GM23338 (cell line): Measurements from ENCODE around the gene SLC5A12. TPM values are rescaled to one million over a fixed set of nuclear protein-coding genes. Genes with fewer than 3 reads are reported as not detected.

Experiments
- ATAC-seq: fragments of 200-7000 bp; cut with Tn5 transposase; 3 replicates; pipeline ENCODE4 v1.9.1; 2020
- DNase-seq: peaks from one replicate; pipeline ENCODE4 v3.0.0-alpha.2; 2015; ENCODE audit warnings: low spot score
- H2AFZ ChIP-seq: fragments of 200-600 bp; sonication (generic); 2 replicates; pipeline ENCODE4 v1.8.0; 2016; ENCODE audit warnings: antibody characterized with exemption, mild to moderate bottlenecking, moderate library complexity
- H3F3A ChIP-seq: fragments of 200-600 bp; sonication (generic); replicated peaks from 2 replicates; pipeline ENCODE4 v1.8.0; 2017; ENCODE audit warnings: antibody characterized with exemption, mixed run types, low read depth
- H3K27ac ChIP-seq: fragments of 200-600 bp; sonication (generic); 2 replicates; pipeline ENCODE4 v1.6.1; 2016; ENCODE audit warnings: low read depth
- H3K27me3 ChIP-seq: fragments of 200-600 bp; sonication (generic); 2 replicates; pipeline ENCODE4 v1.8.0; 2016; ENCODE audit warnings: mild to moderate bottlenecking, mixed run types, moderate library complexity; ENCODE audit not compliant: insufficient read depth
- H3K36me3 ChIP-seq: fragments of 200-600 bp; sonication (generic); 2 replicates; pipeline ENCODE4 v1.8.0; 2016; ENCODE audit warnings: mild to moderate bottlenecking; ENCODE audit not compliant: insufficient read depth
- H3K4me1 ChIP-seq: fragments of 200-600 bp; sonication (generic); 2 replicates; pipeline ENCODE4 v1.8.0; 2016; ENCODE audit warnings: mild to moderate bottlenecking, moderate library complexity; ENCODE audit not compliant: insufficient read depth
- H3K4me2 ChIP-seq: fragments of 200-600 bp; sonication (generic); 2 replicates; pipeline ENCODE4 v1.7.1; 2017; ENCODE audit warnings: mixed run types
- H3K4me3 ChIP-seq: fragments of 200-600 bp; sonication (generic); 2 replicates; pipeline ENCODE4 v1.6.1; 2016; ENCODE audit warnings: mixed run types
- H3K79me2 ChIP-seq: fragments of 200-600 bp; sonication (generic); replicated peaks from 2 replicates; pipeline ENCODE4 v1.8.0; 2017; ENCODE audit warnings: mild to moderate bottlenecking; ENCODE audit not compliant: insufficient read depth
- H3K9me2 ChIP-seq: fragments of 200-600 bp; sonication (generic); 2 replicates; pipeline ENCODE4 v1.8.0; 2017; ENCODE audit not compliant: insufficient read depth
- H4K20me1 ChIP-seq: fragments of 200-600 bp; sonication (generic); replicated peaks from 2 replicates; pipeline ENCODE4 v1.8.0; 2017; ENCODE audit warnings: mild to moderate bottlenecking; ENCODE audit not compliant: insufficient read depth
- H3K27ac Mint-ChIP-seq: 2 replicates; pipeline ENCODE4 v1.8.0; 2020; ENCODE audit warnings: inconsistent platforms, mild to moderate bottlenecking, moderate library complexity, mixed read lengths
- H3K27me3 Mint-ChIP-seq: 3 replicates; pipeline ENCODE4 v1.8.0; 2022; ENCODE audit warnings: low read depth, mild to moderate bottlenecking, moderate library complexity, mixed read lengths, inconsistent platforms; ENCODE audit not compliant: insufficient read depth, poor library complexity
- H3K36me3 Mint-ChIP-seq: 3 replicates; pipeline ENCODE4 v1.8.0; 2021; ENCODE audit warnings: low read depth, mild to moderate bottlenecking, inconsistent platforms, moderate library complexity, mixed read lengths
- H3K4me1 Mint-ChIP-seq: 3 replicates; pipeline ENCODE4 v1.8.0; 2020; ENCODE audit warnings: mild to moderate bottlenecking, inconsistent platforms, mixed read lengths
- H3K4me3 Mint-ChIP-seq: 3 replicates; pipeline ENCODE4 v1.8.0; 2021; ENCODE audit warnings: moderate library complexity, mild to moderate bottlenecking, inconsistent platforms, mixed read lengths
- H3K9me3 Mint-ChIP-seq: 3 replicates; pipeline ENCODE4 v1.8.0; 2020; ENCODE audit warnings: moderate library complexity, mild to moderate bottlenecking, inconsistent platforms, mixed read lengths
- EZH2 ChIP-seq: fragments of 200-600 bp; sonication (generic); IDR thresholded peaks from one replicate; pipeline ENCODE4 v1.8.0; 2017; ENCODE audit warnings: antibody characterized with exemption, mild to moderate bottlenecking, low read depth; ENCODE audit not compliant: unreplicated experiment
- REST ChIP-seq: IDR thresholded peaks from one replicate; pipeline ENCODE4 v1.6.1; 2018; ENCODE audit warnings: antibody characterized with exemption; ENCODE audit not compliant: unreplicated experiment
- ZNF114 ChIP-seq: fragments of 250-450 bp; sonication (Bioruptor Pico); IDR thresholded peaks from 2 replicates; pipeline ENCODE4 v1.5.0; 2020; ENCODE audit warnings: mild to moderate bottlenecking, moderate library complexity
- polyA plus RNA-seq: library from polyadenylated mRNA; unstranded; fragments of >200 nt; fragmentation: Nextera tagmentation; extraction: Ambion mirVana; gene quantifications from 2 replicates; pipeline ENCODE4 v1.2.1, GENCODE V29; 2016
- total RNA-seq: library from RNA; depleted of rRNA; stranded (reverse); fragments of >200 nt; shearing (Covaris generic); gene quantifications from 2 replicates; pipeline ENCODE4 v1.2.3, GENCODE V29; 2014
- TF ChIP-seq, protein P1 (sequence below): fragments of 250-450 bp; sonication (Bioruptor Pico); IDR thresholded peaks from 2 replicates; pipeline ENCODE4 v1.5.0; 2020; ENCODE audit warnings: mild to moderate bottlenecking, moderate library complexity
- TF ChIP-seq, protein P2 (sequence below): IDR thresholded peaks from 2 replicates; pipeline ENCODE4 v1.6.1; 2016; ENCODE audit warnings: antibody characterized with exemption

SLC5A12 gene
- total and polyA plus RNA-seq, 2 experiments from 2014 or later = 0.60 to 1.4 TPM

DNA sequence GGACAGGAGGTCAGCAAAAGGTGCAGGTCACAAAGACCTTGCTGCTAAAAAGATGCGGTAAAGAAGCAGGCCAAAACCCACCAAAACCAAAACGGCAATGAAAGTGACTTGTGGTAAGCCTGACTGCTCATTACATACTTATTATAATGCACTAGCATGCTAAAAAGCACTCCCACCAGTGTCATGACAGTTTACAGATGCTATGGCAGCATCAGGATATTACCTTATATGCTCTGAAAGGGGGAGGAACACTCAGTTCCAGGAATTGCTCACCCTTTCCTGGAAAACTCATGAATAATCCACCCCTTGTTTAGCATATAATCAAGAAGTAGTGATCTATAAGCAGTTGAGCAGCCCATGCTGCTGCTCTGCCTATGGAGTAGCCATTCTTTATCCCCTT, 45.2 kb upstream of the SLC5A12 start:
- H3K4me1 Mint-ChIP-seq = peaks cover 11% of the 10 kb centered on the region

More for the DNA sequence above, 45.2 kb upstream of the SLC5A12 start:
- ATAC-seq = no peak
- Histone ChIP-seq H3K27me3 (no peaks in the 10 kb centered on the region), H3K4me3 (no peak overlapping the region), H3K9me2 (peaks cover 12% of the 10 kb centered on the region), H3K79me2 (no peaks in the 10 kb centered on the region), H3F3A (no peaks in the 10 kb centered on the region), H3K36me3 (no peaks in the 10 kb centered on the region), H4K20me1 (no peaks in the 10 kb centered on the region; the same call in 1 of the 2 replicates), H3K4me1 (peaks cover 11% of the 10 kb centered on the region), H3K4me2 (no peak overlapping the region), H2AFZ (no peak overlapping the region), H3K27ac (no peak overlapping the region)
- TF ChIP-seq, protein P1, sequence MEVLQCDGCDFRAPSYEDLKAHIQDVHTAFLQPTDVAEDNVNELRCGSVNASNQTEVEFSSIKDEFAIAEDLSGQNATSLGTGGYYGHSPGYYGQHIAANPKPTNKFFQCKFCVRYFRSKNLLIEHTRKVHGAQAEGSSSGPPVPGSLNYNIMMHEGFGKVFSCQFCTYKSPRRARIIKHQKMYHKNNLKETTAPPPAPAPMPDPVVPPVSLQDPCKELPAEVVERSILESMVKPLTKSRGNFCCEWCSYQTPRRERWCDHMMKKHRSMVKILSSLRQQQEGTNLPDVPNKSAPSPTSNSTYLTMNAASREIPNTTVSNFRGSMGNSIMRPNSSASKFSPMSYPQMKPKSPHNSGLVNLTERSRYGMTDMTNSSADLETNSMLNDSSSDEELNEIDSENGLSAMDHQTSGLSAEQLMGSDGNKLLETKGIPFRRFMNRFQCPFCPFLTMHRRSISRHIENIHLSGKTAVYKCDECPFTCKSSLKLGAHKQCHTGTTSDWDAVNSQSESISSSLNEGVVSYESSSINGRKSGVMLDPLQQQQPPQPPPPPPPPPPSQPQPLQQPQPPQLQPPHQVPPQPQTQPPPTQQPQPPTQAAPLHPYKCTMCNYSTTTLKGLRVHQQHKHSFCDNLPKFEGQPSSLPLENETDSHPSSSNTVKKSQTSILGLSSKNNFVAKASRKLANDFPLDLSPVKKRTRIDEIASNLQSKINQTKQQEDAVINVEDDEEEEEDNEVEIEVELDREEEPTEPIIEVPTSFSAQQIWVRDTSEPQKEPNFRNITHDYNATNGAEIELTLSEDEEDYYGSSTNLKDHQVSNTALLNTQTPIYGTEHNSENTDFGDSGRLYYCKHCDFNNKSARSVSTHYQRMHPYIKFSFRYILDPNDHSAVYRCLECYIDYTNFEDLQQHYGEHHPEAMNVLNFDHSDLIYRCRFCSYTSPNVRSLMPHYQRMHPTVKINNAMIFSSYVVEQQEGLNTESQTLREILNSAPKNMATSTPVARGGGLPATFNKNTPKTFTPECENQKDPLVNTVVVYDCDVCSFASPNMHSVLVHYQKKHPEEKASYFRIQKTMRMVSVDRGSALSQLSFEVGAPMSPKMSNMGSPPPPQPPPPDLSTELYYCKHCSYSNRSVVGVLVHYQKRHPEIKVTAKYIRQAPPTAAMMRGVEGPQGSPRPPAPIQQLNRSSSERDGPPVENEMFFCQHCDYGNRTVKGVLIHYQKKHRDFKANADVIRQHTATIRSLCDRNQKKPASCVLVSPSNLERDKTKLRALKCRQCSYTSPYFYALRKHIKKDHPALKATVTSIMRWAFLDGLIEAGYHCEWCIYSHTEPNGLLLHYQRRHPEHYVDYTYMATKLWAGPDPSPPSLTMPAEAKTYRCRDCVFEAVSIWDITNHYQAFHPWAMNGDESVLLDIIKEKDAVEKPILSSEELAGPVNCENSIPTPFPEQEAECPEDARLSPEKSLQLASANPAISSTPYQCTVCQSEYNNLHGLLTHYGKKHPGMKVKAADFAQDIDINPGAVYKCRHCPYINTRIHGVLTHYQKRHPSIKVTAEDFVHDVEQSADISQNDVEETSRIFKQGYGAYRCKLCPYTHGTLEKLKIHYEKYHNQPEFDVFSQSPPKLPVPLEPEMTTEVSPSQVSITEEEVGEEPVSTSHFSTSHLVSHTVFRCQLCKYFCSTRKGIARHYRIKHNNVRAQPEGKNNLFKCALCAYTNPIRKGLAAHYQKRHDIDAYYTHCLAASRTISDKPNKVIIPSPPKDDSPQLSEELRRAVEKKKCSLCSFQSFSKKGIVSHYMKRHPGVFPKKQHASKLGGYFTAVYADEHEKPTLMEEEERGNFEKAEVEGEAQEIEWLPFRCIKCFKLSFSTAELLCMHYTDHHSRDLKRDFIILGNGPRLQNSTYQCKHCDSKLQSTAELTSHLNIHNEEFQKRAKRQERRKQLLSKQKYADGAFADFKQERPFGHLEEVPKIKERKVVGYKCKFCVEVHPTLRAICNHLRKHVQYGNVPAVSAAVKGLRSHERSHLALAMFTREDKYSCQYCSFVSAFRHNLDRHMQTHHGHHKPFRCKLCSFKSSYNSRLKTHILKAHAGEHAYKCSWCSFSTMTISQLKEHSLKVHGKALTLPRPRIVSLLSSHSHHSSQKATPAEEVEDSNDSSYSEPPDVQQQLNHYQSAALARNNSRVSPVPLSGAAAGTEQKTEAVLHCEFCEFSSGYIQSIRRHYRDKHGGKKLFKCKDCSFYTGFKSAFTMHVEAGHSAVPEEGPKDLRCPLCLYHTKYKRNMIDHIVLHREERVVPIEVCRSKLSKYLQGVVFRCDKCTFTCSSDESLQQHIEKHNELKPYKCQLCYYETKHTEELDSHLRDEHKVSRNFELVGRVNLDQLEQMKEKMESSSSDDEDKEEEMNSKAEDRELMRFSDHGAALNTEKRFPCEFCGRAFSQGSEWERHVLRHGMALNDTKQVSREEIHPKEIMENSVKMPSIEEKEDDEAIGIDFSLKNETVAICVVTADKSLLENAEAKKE (CRISPR knock-in tag) = no peak
- TF ChIP-seq ZNF114 (CRISPR knock-in tag) (no peak), REST (no peak), EZH2 (no peak)
- TF ChIP-seq, protein P2, sequence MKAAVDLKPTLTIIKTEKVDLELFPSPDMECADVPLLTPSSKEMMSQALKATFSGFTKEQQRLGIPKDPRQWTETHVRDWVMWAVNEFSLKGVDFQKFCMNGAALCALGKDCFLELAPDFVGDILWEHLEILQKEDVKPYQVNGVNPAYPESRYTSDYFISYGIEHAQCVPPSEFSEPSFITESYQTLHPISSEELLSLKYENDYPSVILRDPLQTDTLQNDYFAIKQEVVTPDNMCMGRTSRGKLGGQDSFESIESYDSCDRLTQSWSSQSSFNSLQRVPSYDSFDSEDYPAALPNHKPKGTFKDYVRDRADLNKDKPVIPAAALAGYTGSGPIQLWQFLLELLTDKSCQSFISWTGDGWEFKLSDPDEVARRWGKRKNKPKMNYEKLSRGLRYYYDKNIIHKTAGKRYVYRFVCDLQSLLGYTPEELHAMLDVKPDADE = no peak
- Mint-ChIP-seq H3K9me3 (no peaks in the 10 kb centered on the region), H3K36me3 (no peaks in the 10 kb centered on the region; the same call in 2 of the 3 replicates), H3K4me3 (no peak overlapping the region), H3K27ac (no peak overlapping the region), H3K27me3 (peaks cover 2% of the 10 kb centered on the region)
- no peak for DNase-seq
